Caco-2 (cell line): ENCODE results near the gene FTMT. TPM values are rescaled to one million over a fixed set of nuclear protein-coding genes. Genes with fewer than 3 reads are reported as not detected.

Experiments
- BruUV-seq: library from RNA; stranded (reverse); fragments of 400-500 nt; replicated peaks from 2 replicates; lab custom pipeline; 2021; lab: Mats Ljungman, UMichigan
- CTCF ChIA-PET: fragments of 300-600 bp; sonication (Branson Sonifier 250); formaldehyde crosslinking; loops from one replicate; lab custom pipeline; 2022; ENCODE audit warnings: antibody characterized with exemption; lab: Charles Lee
- POLR2A ChIA-PET: fragments of 300-600 bp; sonication (Branson Sonifier 250); formaldehyde crosslinking; loops from one replicate; lab custom pipeline; 2022; ENCODE audit warnings: antibody characterized with exemption; lab: Charles Lee
- DNase-seq, 2 experiments: peaks; one replicate each; pipeline versions ENCODE4 v3.0.0 to v3.0.0-alpha.2; 2020 to 2022
- H3K27me3 ChIP-seq: replicated peaks from 2 replicates; pipeline ENCODE4 v1.6.0; 2011; ENCODE audit warnings: low read length; ENCODE audit not compliant: control insufficient read depth, insufficient read depth
- H3K36me3 ChIP-seq: 2 replicates; pipeline ENCODE4 v1.5.1; 2011; ENCODE audit warnings: low read length; ENCODE audit not compliant: control insufficient read depth, insufficient read depth
- H3K4me1 ChIP-seq: fragments of 250-450 bp; sonication (Bioruptor Pico); 2 replicates; pipeline ENCODE4 v1.5.1; 2020; ENCODE audit warnings: mild to moderate bottlenecking
- H3K4me3 ChIP-seq: 2 replicates; pipeline ENCODE4 v1.5.1; 2011; ENCODE audit warnings: low read depth, mild to moderate bottlenecking, control low read depth, low read length
- H3K9me3 ChIP-seq: fragments of 250-450 bp; sonication (Bioruptor Pico); 2 replicates; pipeline ENCODE4 v1.5.1; 2020; ENCODE audit warnings: mild to moderate bottlenecking, moderate library complexity
- H3K27ac Mint-ChIP-seq: one replicate; pipeline ENCODE4 v1.8.0; 2022; ENCODE audit warnings: mixed read lengths; ENCODE audit not compliant: unreplicated experiment
- H3K27me3 Mint-ChIP-seq: one replicate; pipeline ENCODE4 v1.8.0; 2022; ENCODE audit warnings: mixed read lengths; ENCODE audit not compliant: insufficient read depth, unreplicated experiment
- H3K36me3 Mint-ChIP-seq: one replicate; pipeline ENCODE4 v1.8.0; 2022; ENCODE audit warnings: mild to moderate bottlenecking, mixed read lengths; ENCODE audit not compliant: insufficient read depth, unreplicated experiment
- H3K4me1 Mint-ChIP-seq: one replicate; pipeline ENCODE4 v1.8.0; 2022; ENCODE audit warnings: low read depth, mixed read lengths; ENCODE audit not compliant: unreplicated experiment
- H3K4me3 Mint-ChIP-seq: one replicate; pipeline ENCODE4 v1.8.0; 2022; ENCODE audit warnings: mild to moderate bottlenecking, moderate library complexity, mixed read lengths; ENCODE audit not compliant: unreplicated experiment
- H3K9me3 Mint-ChIP-seq: one replicate; pipeline ENCODE4 v1.8.0; 2022; ENCODE audit warnings: mixed read lengths; ENCODE audit not compliant: unreplicated experiment
- CTCF ChIP-seq, 2 experiments: fragments of 200-600 bp in 1 of 2; IDR thresholded peaks; 1 replicate in 1 of 2; 2 replicates in 1 of 2; pipeline versions ENCODE4 v1.5.1 to v1.8.0; 2011 to 2022; ENCODE audit warnings: antibody characterized with exemption in 1 of 2, control low read depth in 1 of 2, inconsistent platforms in 1 of 2, low read depth in 1 of 2, low read length in 1 of 2, mild to moderate bottlenecking in 1 of 2, moderate library complexity in 1 of 2; ENCODE audit not compliant: insufficient read depth in 1 of 2, severe bottlenecking in 1 of 2, unreplicated experiment in 1 of 2
- intact Hi-C: fragments of 100-400 bp; cut with micrococcal nuclease; formaldehyde crosslinking; loops from one replicate; pipeline ENCODE4 v1.10.0; 2022; ENCODE audit not compliant: unreplicated experiment
- total RNA-seq: library from RNA; stranded (reverse); gene quantifications from 2 replicates; pipeline ENCODE4 v1.2.3, GENCODE V29; 2022

Gene FTMT
- total RNA-seq, 1 experiment from 2014 or later, result not detected

DNA sequence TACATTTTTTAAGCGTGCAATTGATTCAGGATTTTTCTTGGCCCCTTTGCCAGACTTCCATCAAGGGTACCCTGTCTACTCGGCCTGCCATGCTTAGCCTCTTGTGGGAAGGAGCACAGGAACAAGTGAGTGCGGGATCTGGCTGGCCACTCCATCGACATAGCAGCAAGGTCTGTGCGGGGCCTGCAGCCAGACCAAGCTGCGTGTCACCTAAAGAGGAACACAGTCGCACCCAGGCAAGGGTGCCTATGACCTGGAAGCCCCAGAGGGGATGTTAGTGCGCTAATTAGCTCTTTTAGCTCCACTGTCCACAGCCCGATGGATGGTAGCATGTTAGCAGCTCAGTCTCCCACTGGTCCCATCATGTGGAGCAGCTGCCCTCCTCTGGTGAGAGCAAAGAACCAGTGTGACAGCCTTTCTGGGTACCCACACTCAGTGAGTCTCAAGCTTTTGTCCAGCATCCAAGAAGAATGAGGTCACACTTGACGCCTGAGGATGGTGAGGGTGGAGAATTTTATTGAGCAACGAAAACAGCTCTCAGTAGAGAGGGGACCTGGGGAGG, 38.7 kb downstream of the FTMT start:
- Histone ChIP-seq H3K4me1 (no peaks in the 10 kb centered on the region), H3K4me3 (no peak overlapping the region), H3K9me3 (no peaks in the 10 kb centered on the region), H3K27me3 (no peaks in the 10 kb centered on the region), H3K36me3 (no peaks in the 10 kb centered on the region)
- intact Hi-C loops, result no loop called here
- ChIA-PET POLR2A (no interaction called here), CTCF (interaction anchor here (0.8 kb wide), 1 partner anchor 18 kb away, joined by 4 read pairs; no protein-coding TSS in a partner anchor)
- peak in 1 of 2 experiments; percentile 30 for DNase-seq
- no TSS peak for BruUV-seq
- Mint-ChIP-seq H3K27me3 (peaks cover 4% of the 10 kb centered on the region), H3K27ac (no peak overlapping the region), H3K36me3 (no peaks in the 10 kb centered on the region), H3K9me3 (no peaks in the 10 kb centered on the region), H3K4me3 (no peak overlapping the region), H3K4me1 (no peaks in the 10 kb centered on the region)
- TF ChIP-seq CTCF (IDR thresholded peaks at IDR 0.05; ENCODE audit: insufficient read depth in 1 of 2, low read depth in 1 of 2, low read length in 1 of 2, severe bottlenecking in 1 of 2, unreplicated experiment in 1 of 2), result peak in 1 of 2 experiments; percentile 8

DNA sequence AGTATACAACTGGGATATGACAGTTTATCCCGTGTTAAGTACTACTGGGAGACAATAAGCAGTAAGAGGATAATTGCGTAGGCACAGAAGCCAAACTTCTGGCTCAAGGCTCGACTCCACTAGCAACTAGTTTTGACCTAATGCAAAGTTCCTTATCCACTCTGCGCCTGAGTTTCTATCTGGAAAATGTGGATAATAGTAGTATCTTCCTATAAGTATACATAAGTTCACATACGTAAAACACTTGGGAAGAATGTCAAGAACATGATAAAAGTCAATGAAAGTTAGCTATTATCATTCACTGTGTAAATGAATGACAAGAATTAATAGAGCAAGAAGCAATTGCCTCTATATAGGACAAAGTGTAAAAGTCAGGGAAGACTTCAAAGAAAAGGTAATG, 45.7 kb downstream of the FTMT start:
- Mint-ChIP-seq H3K4me1 (no peaks in the 10 kb centered on the region), H3K9me3 (no peaks in the 10 kb centered on the region), H3K27me3 (peaks cover 4% of the 10 kb centered on the region), H3K27ac (no peak overlapping the region), H3K36me3 (no peaks in the 10 kb centered on the region), H3K4me3 (no peak overlapping the region)
- POLR2A ChIA-PET, result no interaction called here
- no peaks in the 10 kb centered on the region for H3K36me3 ChIP-seq
- no peaks in the 10 kb centered on the region for H3K27me3 ChIP-seq
- no peak for DNase-seq
- no TSS peak for BruUV-seq
- CTCF ChIA-PET, result no interaction called here
- no peaks in the 10 kb centered on the region for H3K4me1 ChIP-seq
- H3K9me3 ChIP-seq, result no peaks in the 10 kb centered on the region
- no peak for TF ChIP-seq CTCF (IDR thresholded peaks at IDR 0.05; ENCODE audit: insufficient read depth in 1 of 2, low read depth in 1 of 2, low read length in 1 of 2, severe bottlenecking in 1 of 2, unreplicated experiment in 1 of 2)
- intact Hi-C loops, result no loop called here
- no peak overlapping the region for H3K4me3 ChIP-seq

- ChIA-PET POLR2A (no interaction called here), CTCF (no interaction called here)
- no peak overlapping the region for H3K4me3 ChIP-seq
Observed at GRCh38 chr5:121899346-121899745, 47.7 kb downstream of the FTMT start.

More at GRCh38 chr5:121899346-121899745, 47.7 kb downstream of the FTMT start:
- no peaks in the 10 kb centered on the region for H3K36me3 Mint-ChIP-seq
- peaks cover 3% of the 10 kb centered on the region for H3K27me3 Mint-ChIP-seq
- Histone ChIP-seq H3K27me3 (no peaks in the 10 kb centered on the region), H3K36me3 (no peaks in the 10 kb centered on the region), H3K9me3 (no peaks in the 10 kb centered on the region), H3K4me1 (no peaks in the 10 kb centered on the region)
- no peak overlapping the region for H3K27ac Mint-ChIP-seq
- no TSS peak for BruUV-seq
- no peak overlapping the region for H3K4me3 Mint-ChIP-seq
- intact Hi-C loops, result no loop called here
- H3K9me3 Mint-ChIP-seq, result no peaks in the 10 kb centered on the region
- no peak for TF ChIP-seq CTCF (IDR thresholded peaks at IDR 0.05; ENCODE audit: insufficient read depth in 1 of 2, low read depth in 1 of 2, low read length in 1 of 2, severe bottlenecking in 1 of 2, unreplicated experiment in 1 of 2)
- DNase-seq, result no peak
- H3K4me1 Mint-ChIP-seq, result no peaks in the 10 kb centered on the region

Other genes starting within 250 kb of the FTMT start
- 14.1 and 14.3 TPM in 2 replicates for gene SRFBP1, start 110.1 kb downstream of the FTMT start, total RNA-seq
- 4.5 and 4.9 TPM in 2 replicates for gene LOX, start 226.4 kb downstream of the FTMT start, total RNA-seq